Kidney (tissue), 14 donors: Measurements from ENCODE around the gene CREB3L4. TPM values are rescaled to one million over a fixed set of nuclear protein-coding genes. Genes with fewer than 3 reads are reported as not detected.

Experiments
- DNase-seq, 5 donors: peaks; one replicate each; pipeline ENCODE4 v3.0.0-alpha.2; 2013 to 2020
- FAIRE-seq: peaks from 2 replicates; lab custom pipeline; 2012; peaks lifted over from hg19 to GRCh38; lab: Jason Lieb, UNC
- H3K27ac ChIP-seq, 2 donors: one replicate each; pipeline ENCODE4 v1.7.0; 2013; ENCODE audit warnings: low read depth in 2 of 2, low read length in 2 of 2, inconsistent platforms in 1 of 2
- H3K27me3 ChIP-seq: one replicate; pipeline ENCODE4 v1.7.1; 2013; ENCODE audit warnings: low read length, inconsistent platforms; ENCODE audit not compliant: control insufficient read depth, insufficient read depth
- H3K36me3 ChIP-seq, 3 donors: one replicate each; pipeline versions ENCODE4 v1.7.0 to v1.7.1; 2013; ENCODE audit warnings: low read length in 3 of 3, control low read depth in 1 of 3, inconsistent platforms in 1 of 3; ENCODE audit not compliant: insufficient read depth in 3 of 3, control insufficient read depth in 2 of 3
- H3K4me1 ChIP-seq, 3 donors: one replicate each; pipeline versions ENCODE4 v1.7.0 to v1.7.1; 2013; ENCODE audit warnings: low read length in 3 of 3, inconsistent platforms in 1 of 3, low read depth in 1 of 3; ENCODE audit not compliant: control insufficient read depth in 2 of 3, insufficient read depth in 2 of 3
- H3K4me3 ChIP-seq, 3 donors: one replicate each; pipeline versions ENCODE4 v1.7.0 to v1.8.1; 2013; ENCODE audit warnings: low read length in 3 of 3, control low read depth in 1 of 3, inconsistent platforms in 1 of 3
- H3K9ac ChIP-seq, 3 donors: one replicate each; pipeline versions ENCODE4 v1.7.0 to v1.7.1; 2013; ENCODE audit warnings: low read length in 3 of 3, control low read depth in 1 of 3, inconsistent platforms in 1 of 3
- H3K9me3 ChIP-seq, 3 donors: one replicate each; pipeline versions ENCODE4 v1.7.0 to v1.7.1; 2013; ENCODE audit warnings: low read length in 3 of 3, control low read depth in 1 of 3, inconsistent platforms in 1 of 3; ENCODE audit not compliant: control insufficient read depth in 2 of 3, insufficient read depth in 1 of 3
- CTCF ChIP-seq: IDR thresholded peaks from 3 replicates; pipeline ENCODE4 v1.5.1; 2012; ENCODE audit warnings: mild to moderate bottlenecking, moderate library complexity, borderline replicate concordance; ENCODE audit not compliant: insufficient read depth; ENCODE audit errors: extremely low read depth
- intact Hi-C: fragments of 100-400 bp; cut with DNase I; formaldehyde crosslinking; loops from one replicate; pipeline ENCODE4 v1.11.1; 2022
- polyA plus RNA-seq: library from polyadenylated mRNA; stranded (reverse); fragments of 350-450 nt; fragmentation: Illumina TruSeq; extraction: RNeasy Lipid Tissue Mini Kit (QIAGEN cat#74804); gene quantifications from one replicate; pipeline ENCODE4 v1.2.3, GENCODE V29; 2014; ENCODE audit warnings: low read depth, low replicate concordance; ENCODE audit not compliant: insufficient read depth
- total RNA-seq: library from RNA; stranded (reverse); fragmentation: NEBNext Ultra II Directional; extraction: Animal tissue kit (Norgen Biotek cat#: 25700); gene quantifications from one replicate; pipeline ENCODE4 v1.2.1, GENCODE V29; 2021
- donor health status: control.
- donor health status: control.
- donor health status: control.
- donor health status: control.
- donor health status: control.
- donor health status: DM: yes; HTN: yes; CAD: no.
- donor health status: Normal renal cell carcinoma (clear cell type).

The CREB3L4 gene
- total and polyA plus RNA-seq, 2 donors from 2014 or later = 9.3 to 10.9 TPM

GRCh38 chr1:153938996-153939395 lies 28.7 kb upstream of the CREB3L4 start:
- Histone ChIP-seq H3K36me3 (peaks cover 6 to 47% (median 27%) of the 10 kb centered on the region in 3 donors), H3K9me3 (no peaks in the 10 kb centered on the region), H3K9ac (no peak overlapping the region), H3K4me1 (peaks cover 0 to 3% (median 3%) of the 10 kb centered on the region in 3 donors), H3K4me3 (no peak overlapping the region), H3K27ac (no peak overlapping the region), H3K27me3 (no peaks in the 10 kb centered on the region)
- DNase-seq = peak in 1 of 5 donors; percentile 24
- intact Hi-C loops = no loop called here
- TF ChIP-seq CTCF = no peak
- FAIRE-seq = no peak

GRCh38 chr1:153939476-153939875 lies 28.2 kb upstream of the CREB3L4 start:
- H3K4me3 ChIP-seq = no peak overlapping the region
- intact Hi-C loops = no loop called here
- H3K9ac ChIP-seq = no peak overlapping the region
- DNase-seq (peak in 1 of 5 donors; percentile 24), FAIRE-seq (no peak)
- peaks cover 6 to 45% (median 27%) of the 10 kb centered on the region in 3 donors for H3K36me3 ChIP-seq
- H3K4me1 ChIP-seq = peaks cover 0 to 3% (median 3%) of the 10 kb centered on the region in 3 donors
- no peak overlapping the region for H3K27ac ChIP-seq
- H3K9me3 ChIP-seq = no peaks in the 10 kb centered on the region
- H3K27me3 ChIP-seq = no peaks in the 10 kb centered on the region
- no peak for TF ChIP-seq CTCF

GRCh38 chr1:153940756-153941155 lies 26.9 kb upstream of the CREB3L4 start:
- Histone ChIP-seq H3K4me3 (no peak overlapping the region), H3K27me3 (no peaks in the 10 kb centered on the region), H3K4me1 (peaks cover 0 to 13% (median 3%) of the 10 kb centered on the region in 3 donors), H3K27ac (no peak overlapping the region), H3K9ac (no peak overlapping the region), H3K9me3 (no peaks in the 10 kb centered on the region), H3K36me3 (peaks cover 6 to 38% (median 23%) of the 10 kb centered on the region in 3 donors)
- TF ChIP-seq CTCF = no peak
- DNase-seq (peak in 1 of 5 donors; percentile 68), FAIRE-seq (no peak)
- intact Hi-C loops = no loop called here
